Astrocyte of the cerebellum (primary cell): ENCODE measurements around the gene FAM72A.

ENCODE experiments used
- DNase-seq: peaks from one replicate; pipeline ENCODE4 v3.0.0-alpha.2; 2011; ENCODE audit warnings: low read depth
- H3K4me3 ChIP-seq: 2 replicates; pipeline ENCODE4 v1.5.1; 2011; ENCODE audit warnings: mild to moderate bottlenecking, low read depth, low read length, moderate library complexity
- in situ Hi-C: cut with HindIII; loops from 2 replicates; pipeline ENCODE4 v1.10.0; 2017; ENCODE audit warnings: low sequenced_read_pairs
- TF ChIP-seq, protein P1 (sequence below): IDR thresholded peaks from 2 replicates; pipeline ENCODE4 v1.5.1; 2012; ENCODE audit warnings: low read length, low read depth, moderate library complexity, mild to moderate bottlenecking; ENCODE audit errors: missing control alignments

Gene FAM72A

DNA sequence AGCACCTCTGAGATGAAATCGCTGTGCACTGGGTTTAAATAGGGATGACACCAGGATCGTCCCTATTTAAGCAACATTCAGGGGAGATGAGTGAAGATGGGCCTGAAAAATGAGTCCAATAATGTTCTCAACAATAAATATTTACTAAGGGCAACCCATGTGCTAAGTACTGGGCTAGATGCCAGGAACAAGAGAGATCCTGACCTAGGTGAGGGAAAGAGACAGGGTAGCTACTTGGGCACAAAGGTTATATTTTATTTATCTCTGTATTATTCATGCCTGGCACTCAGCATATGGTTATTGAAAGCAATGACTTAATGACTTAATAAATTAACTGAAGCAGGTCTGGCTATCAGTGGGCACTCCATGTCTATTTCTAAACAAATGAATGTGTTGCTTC is 58.0 kb downstream of the FAM72A start:
- TF ChIP-seq, protein P1, sequence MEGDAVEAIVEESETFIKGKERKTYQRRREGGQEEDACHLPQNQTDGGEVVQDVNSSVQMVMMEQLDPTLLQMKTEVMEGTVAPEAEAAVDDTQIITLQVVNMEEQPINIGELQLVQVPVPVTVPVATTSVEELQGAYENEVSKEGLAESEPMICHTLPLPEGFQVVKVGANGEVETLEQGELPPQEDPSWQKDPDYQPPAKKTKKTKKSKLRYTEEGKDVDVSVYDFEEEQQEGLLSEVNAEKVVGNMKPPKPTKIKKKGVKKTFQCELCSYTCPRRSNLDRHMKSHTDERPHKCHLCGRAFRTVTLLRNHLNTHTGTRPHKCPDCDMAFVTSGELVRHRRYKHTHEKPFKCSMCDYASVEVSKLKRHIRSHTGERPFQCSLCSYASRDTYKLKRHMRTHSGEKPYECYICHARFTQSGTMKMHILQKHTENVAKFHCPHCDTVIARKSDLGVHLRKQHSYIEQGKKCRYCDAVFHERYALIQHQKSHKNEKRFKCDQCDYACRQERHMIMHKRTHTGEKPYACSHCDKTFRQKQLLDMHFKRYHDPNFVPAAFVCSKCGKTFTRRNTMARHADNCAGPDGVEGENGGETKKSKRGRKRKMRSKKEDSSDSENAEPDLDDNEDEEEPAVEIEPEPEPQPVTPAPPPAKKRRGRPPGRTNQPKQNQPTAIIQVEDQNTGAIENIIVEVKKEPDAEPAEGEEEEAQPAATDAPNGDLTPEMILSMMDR = no peak
- no peak for DNase-seq
- in situ Hi-C loops = no loop called here
- H3K4me3 ChIP-seq = no peak overlapping the region

DNA sequence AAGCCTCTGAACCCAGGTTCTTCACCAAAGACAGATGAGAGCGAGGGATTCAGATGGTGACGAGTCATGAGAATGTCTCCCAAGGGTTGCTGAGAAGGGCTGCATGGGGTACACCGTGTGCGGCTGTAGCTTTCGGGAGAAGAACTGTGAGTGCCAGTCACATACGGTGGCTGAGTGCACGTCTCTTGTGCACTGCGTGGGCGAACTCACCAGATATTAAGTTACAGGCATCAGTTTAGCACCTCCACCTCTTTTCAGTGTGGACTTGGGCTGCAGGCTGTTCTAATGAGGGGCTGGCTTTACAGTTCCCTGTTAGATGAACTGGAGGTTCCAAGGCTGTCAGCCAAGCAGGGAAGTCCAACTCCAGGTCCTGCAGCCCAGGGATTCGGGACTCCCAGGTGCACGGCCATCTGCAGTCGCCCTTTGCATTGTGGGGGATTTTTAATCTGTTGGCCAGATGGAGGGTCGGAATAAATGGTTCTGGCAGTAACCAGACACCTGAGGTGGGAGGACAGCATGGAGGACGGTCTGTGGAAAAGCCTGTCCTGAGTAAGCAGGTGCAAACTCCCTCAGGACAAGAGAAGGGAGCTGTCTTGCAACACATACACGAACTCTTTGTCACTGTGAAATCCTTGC is 59.0 kb downstream of the FAM72A start:
- H3K4me3 ChIP-seq = no peak overlapping the region
- in situ Hi-C loops = no loop called here
- TF ChIP-seq, protein P1 = no peak
- no peak for DNase-seq

DNA sequence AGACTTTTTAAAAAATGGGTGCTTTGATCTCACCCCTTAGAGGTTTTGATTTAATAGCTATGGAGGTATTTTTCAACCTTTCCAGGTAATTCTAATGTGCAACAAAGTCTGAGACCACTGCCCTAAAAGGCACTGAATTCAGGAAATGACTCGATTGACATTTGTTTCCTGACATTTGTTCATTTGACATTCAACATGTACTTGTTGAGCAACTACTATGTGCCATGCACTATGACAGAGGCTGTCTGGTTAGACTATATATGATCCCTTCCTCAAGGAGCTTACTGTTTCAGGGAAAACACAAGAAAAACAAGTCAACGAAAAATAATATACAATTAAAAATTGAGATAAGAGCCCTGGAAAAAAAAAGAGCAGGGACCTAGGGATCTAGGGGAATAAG is 59.9 kb downstream of the FAM72A start:
- TF ChIP-seq, protein P1 = no peak
- DNase-seq = no peak
- no peak overlapping the region for H3K4me3 ChIP-seq
- in situ Hi-C loops = no loop called here

DNA sequence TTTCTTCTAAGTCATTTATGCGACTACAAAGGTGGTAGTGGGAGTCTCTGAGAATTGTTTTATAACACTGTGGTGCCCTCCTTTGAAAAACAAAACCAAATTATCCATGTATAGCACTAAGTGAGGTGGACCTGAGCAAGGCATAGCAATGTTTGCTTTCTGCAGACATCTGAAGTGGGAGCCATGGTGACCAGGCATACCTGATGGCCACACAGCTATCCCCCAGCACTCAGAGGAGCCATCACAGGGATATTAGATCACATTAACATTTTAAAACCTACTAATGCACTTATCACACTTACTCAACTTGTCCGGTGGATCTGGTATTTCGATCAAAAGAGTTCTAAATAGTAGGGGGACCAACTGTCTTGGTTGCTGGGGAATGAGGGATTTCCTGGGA is 60.6 kb downstream of the FAM72A start:
- no peak overlapping the region for H3K4me3 ChIP-seq
- DNase-seq = no peak
- in situ Hi-C loops = no loop called here
- TF ChIP-seq, protein P1 = no peak

DNA sequence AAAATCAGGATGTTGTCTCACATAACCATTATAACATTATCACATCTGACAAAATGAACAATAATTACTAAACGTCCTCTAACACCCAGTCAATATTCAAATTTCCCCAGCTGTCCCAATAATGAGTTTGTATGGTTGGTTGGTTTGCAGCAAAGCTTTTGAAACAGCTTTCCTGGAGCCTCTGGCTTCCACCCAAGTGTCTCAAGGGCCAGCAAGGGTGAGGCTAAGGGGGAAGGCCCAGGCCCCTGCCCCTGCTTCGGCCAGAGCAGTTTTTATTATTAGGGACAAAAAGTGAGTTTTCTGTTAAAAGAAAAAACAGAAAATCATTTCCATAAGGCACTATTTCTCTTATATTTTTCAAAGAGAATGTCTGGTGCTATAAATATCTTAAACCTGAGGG is 66.4 kb downstream of the FAM72A start:
- in situ Hi-C loops = no loop called here
- no peak overlapping the region for H3K4me3 ChIP-seq
- TF ChIP-seq, protein P1 = no peak
- DNase-seq = no peak
